GM19043 (cell line): Measurements from ENCODE around the gene FAM168A.

Experiments used
- ATAC-seq: cut with Tn5 transposase; IDR thresholded peaks from one replicate; pipeline ENCODE4 v1.9.1; 2021; ENCODE audit warnings: low read depth; ENCODE audit not compliant: unreplicated experiment

FAM168A gene, protein sequence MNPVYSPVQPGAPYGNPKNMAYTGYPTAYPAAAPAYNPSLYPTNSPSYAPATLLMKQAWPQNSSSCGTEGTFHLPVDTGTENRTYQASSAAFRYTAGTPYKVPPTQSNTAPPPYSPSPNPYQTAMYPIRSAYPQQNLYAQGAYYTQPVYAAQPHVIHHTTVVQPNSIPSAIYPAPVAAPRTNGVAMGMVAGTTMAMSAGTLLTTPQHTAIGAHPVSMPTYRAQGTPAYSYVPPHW

DNA sequence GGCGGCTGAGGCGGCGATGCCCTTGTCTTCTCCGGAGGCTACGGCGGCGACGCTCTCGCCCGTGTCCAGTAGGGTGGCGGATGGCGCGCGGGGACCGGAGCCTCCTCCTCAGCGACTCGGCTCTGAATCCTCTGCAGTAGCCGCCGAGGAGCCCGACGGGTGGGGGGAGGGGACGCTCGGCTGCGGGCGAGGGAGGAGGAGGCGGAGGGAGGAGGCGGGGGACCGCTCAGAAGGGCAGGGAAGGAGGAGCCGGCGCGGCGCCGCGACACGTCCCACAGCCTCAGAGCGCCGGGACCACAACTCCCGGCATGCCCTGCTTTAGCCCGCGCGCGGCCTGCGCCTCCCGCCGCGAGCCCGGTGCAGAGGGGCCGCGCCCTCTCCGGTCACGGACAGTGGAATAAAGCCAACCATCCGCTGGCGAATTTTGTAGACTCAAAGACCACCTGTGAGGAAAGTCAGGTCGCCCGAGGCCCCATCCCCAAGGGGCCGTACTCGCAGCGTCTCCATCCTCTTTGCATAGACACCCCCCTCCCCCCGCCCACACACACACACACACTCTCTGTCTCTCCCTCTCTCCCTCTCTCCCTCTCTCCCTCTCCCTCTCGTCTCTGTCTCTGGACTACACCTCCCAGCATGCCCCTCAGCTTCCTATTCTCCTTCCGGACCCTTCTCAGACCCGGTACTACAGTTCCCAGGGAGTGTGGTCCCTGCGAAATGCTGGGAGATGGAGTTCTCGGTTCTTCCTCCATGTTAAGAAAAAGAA lies at the start of gene FAM168A:
Gene FAM168A (minus strand): TSS at position 157 of the 763 bp plus-strand sequence. CDS start 129,638 bp downstream, outside the sequence.
- peak; percentile 85 for ATAC-seq

- ATAC-seq, result no peak
These were observed 49.7 kb upstream of the FAM168A start for GRCh38 chr11:73647459-73648100.

- ATAC-seq, result no peak
These were observed 48.2 kb upstream of the FAM168A start, which contains the start of gene PLEKHB1 for GRCh38 chr11:73645972-73646631. Gene PLEKHB1, plus strand, starts transcription at chr11:73646581. Its CDS starts 28 bp downstream, at chr11:73646609.

DNA sequence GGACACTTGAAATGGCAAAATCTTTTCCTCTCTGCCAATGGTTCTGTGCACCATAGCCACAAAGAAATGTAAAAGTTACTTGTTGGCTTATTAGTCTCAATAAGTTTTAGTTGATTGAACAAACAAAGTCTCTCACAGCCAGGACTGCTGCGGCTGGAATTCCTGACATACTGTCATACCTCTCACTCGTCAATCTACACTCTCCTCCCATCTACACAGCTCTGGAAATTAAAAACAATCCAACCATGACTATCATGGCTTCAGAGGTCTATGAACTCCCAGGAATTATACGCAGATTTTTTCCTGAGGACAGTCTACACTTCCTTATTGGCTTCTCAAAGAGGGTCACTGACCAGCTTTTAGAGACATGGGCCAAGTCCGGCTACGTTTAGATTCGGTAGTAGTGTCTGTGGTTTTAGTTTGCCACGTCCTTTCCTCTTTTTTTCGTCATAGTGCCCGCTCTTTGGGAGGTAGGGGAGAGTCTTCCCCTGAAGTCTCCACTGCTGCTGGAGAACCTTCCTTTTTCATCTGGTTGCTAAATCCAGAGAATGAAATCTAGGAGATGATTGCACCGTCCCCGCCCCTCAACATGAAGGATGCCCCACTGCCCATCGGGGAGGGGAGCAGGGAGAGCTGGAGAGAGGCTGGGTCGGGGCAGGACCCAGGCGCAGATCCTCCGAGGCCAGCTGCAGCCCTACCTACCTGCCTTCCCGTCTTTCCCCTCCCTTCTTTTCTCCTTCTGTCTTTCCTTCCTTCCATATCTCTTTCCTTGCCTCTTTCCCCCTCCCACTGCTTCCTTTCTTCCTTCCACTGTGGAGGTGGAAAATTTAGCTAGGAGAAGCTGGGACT lies 47.4 kb upstream of the FAM168A start:
- no peak for ATAC-seq

DNA sequence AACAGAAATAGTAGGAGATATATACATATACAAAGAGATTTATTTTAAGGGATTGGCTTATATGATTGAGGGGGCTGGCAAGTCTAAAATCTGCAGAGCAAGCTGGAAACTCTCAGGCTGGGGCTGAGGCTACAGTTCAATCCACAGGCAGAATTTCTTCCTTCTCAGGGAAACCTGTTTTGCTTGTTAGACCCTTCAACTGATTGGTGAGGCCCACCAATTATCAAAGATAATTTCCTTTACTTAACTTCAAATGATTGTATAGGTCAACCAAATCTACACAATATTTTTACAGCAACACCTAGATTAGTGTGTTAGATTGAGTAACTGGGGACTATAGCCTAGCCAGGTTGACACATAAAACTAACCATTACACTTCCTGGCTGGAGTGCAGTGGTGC lies 43.8 kb upstream of the FAM168A start:
- ATAC-seq, result no peak

DNA sequence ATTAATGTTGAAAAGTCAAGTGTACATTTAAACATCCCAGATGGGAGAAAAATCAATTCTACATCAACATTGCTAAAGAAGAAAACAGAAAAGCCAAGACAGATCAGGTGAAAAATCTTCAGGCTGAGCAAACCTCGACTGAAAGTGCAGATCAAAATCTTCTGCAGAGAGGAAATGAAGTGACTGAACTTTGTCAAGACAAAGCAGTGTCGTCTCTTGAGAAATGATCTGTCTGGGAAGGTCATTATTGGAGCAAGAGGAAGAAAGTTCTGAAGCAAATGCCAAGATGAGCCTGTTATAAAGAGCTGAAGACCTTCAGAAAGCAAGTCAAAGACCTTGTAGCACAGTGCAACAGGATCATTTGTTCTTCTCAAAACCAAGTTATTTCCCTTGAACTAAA lies 42.7 kb upstream of the FAM168A start:
- ATAC-seq, result no peak

- no peak for ATAC-seq
These were observed 39.1 kb upstream of the FAM168A start for GRCh38 chr11:73637012-73637411.

DNA sequence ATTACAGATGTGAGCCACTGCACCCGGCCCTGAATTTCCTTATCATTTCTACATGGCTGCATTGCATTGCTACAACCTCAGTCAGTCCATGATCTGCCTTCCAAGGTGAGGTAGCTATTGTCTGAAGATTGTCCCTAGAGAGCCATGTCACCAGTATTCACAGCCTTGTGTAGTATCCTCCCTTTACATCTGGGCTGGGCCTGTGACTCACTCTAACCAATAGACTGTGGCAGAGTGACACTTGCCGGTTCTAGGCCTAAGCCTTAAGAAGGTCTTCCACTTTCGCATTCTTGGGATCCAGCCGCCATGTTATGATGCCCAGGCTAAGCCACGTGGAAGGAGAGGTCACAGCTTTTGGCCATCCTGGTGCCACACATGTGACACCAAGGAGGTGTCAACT lies 38.3 kb upstream of the FAM168A start:
- no peak for ATAC-seq

GRCh38 chr11:73635721-73636120 lies 37.8 kb upstream of the FAM168A start:
- ATAC-seq, result no peak

DNA sequence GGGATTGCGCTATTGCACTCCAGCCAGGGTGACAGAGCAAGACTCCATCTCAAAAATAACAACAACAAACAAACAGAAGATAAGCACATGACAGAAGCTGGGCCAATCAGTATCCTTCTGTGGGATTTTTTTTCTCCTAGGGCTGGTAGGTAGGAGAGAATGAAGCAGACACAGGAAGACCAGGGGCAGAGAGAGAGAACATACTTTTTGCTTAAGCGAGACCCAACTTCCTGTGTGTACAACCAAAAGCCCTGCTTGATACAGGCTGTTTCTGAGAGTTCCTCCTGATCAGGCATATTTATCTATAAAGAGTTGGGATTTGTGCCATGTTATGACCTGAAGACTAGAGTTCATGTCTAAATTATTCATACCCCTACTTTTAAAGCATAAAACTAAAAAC lies 36.1 kb upstream of the FAM168A start:
- ATAC-seq, result no peak

GRCh38 chr11:73632996-73633395 lies 35.1 kb upstream of the FAM168A start:
- no peak for ATAC-seq

- ATAC-seq, result no peak
These were observed 32.0 kb upstream of the FAM168A start for GRCh38 chr11:73629907-73630306.

GRCh38 chr11:73625696-73626318 lies 27.9 kb upstream of the FAM168A start:
- ATAC-seq, result no peak

- no peak for ATAC-seq
These were observed 25.8 kb upstream of the FAM168A start for GRCh38 chr11:73623686-73624085.

DNA sequence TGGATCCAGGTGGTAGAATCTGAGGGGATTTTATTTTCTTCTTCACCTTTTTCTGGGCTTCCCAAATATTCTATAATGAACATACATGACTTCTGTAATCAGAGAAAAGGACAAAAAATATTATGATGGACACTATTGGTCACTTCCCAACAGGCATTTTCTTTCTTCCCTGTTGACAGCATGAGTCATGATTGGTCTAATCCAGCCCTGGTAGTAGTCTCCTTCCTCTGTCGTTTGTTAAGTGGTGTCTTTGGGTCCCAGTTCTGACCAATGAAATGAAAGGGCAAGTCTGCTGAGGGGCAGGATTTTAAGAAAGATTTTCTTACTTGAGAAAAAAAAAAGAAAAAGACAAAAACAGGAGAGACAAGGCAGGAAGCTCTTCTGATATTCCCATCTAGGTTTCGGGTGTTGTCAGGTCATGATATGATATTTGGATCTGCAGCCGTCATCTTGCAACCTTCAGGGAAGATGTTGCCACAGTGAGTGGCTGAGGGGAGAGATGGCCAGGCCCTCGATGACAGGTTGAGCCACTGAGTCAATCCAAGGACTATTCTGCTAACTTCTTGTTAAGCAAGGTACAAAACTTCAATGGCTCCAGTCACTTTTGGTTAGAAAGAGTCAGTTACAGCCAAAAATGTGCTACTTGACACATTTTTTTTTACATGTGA lies 25.1 kb upstream of the FAM168A start:
- no peak for ATAC-seq

DNA sequence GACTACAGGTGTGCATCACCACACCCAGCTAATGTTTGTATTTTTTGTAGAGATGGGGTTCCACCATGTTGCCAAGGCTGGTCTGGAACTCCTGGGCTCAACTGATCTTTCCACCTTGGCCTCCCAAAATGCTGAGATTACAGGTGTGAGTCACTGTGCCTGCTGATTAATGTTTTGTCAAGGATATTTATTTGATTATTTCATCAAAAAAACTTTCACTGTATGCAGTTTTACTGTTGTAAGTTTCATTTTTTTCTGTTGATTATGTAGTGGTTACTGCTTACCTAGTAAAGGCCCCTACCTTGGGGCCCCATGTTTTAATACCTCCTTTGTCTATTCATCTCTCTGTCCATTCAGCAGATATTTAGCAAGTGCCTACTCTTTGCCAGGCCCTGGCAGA lies 16.7 kb upstream of the FAM168A start:
- ATAC-seq, result no peak

DNA sequence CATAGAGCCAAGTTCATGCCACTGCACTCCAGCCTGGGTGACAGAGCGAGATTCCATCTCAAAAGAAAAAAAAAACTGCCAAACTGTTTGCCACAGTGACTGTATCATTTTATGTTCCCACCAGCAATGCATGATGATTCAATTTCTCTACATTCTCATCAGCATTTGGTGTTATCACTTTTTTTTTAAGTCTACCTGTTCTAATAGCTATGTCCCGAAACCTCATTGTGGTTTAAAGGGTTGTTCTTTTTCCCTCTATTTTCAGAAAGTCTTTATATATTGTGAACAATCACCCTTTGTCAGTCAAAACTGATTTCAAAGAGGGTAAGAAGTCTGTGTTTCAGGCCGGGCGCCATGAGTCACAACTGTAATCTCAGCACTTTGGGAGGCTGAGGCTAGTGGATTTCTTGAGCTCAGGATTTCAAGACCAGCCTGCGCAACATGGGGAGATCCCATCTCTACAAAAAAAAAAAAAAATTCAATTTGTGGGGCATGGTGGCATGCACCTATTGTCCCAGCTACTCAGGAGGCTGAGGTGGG lies 14.8 kb upstream of the FAM168A start:
- no peak for ATAC-seq

- ATAC-seq, result peak; percentile 5
These were observed 937 bp upstream of the FAM168A start for GRCh38 chr11:73598719-73599379.
